K562 (cell line): ENCODE data around the gene SLC25A17. TPM values are rescaled to one million over a fixed set of nuclear protein-coding genes. Genes with fewer than 3 reads are reported as not detected.

ENCODE experiments used
- ATAC-seq: fragments of 200-7000 bp; cut with Tn5 transposase; 3 replicates; pipeline ENCODE4 v1.9.1; 2020; ENCODE audit warnings: moderate library complexity
- BruUV-seq: library from RNA; stranded (reverse); fragments of 400-500 nt; replicated peaks from 2 replicates; lab custom pipeline; 2021; lab: Mats Ljungman, UMichigan
- CTCF ChIA-PET: fragments of 300-600 bp; formaldehyde crosslinking; extraction: SDS; loops from one replicate; lab custom pipeline; 2021; ENCODE audit warnings: low intra/inter-chr PET ratio; lab: Yijun Ruan, JAX
- POLR2A ChIA-PET: fragments of 300-600, 350-650 bp; sonication (Branson Sonifier 250); formaldehyde crosslinking; extraction: SDS; loops from one replicate; lab custom pipeline; 2021; ENCODE audit warnings: antibody characterized with exemption, inconsistent platforms; lab: Yijun Ruan, JAX
- DNase-seq, 4 experiments: peaks; one replicate each; pipeline versions ENCODE4 v3.0.0 to v3.0.0-alpha.2; 2011 to 2018; ENCODE audit warnings: low spot score in 3 of 4, mixed read lengths in 3 of 4; ENCODE audit errors: extremely low read depth in 1 of 4
- FAIRE-seq: peaks from 2 replicates; lab custom pipeline; 2011; peaks lifted over from hg19 to GRCh38; lab: Jason Lieb, UNC
- H2AFZ ChIP-seq: 2 replicates; pipeline ENCODE4 v1.6.0; 2011; ENCODE audit warnings: low read depth, low read length, control low read depth, inconsistent platforms
- H3K27ac ChIP-seq: fragments of 200-600 bp; 3 replicates; pipeline ENCODE4 v1.8.0; 2011; ENCODE audit warnings: low read depth, mild to moderate bottlenecking, control low read depth, inconsistent platforms, low read length, moderate library complexity, mixed read lengths; ENCODE audit errors: extremely low read depth
- H3K27me3 ChIP-seq, 2 experiments: fragments of 300-600 bp in 1 of 2; 2 replicates in 1 of 2; 3 replicates in 1 of 2; pipeline versions ENCODE4 v1.6.0 to v1.8.0; 2011; ENCODE audit warnings: inconsistent platforms in 2 of 2, low read length in 2 of 2, mild to moderate bottlenecking in 1 of 2, mixed read lengths in 1 of 2, moderate library complexity in 1 of 2; ENCODE audit not compliant: control insufficient read depth in 2 of 2, insufficient read depth in 2 of 2
- H3K36me3 ChIP-seq: fragments of 300-600 bp; 3 replicates; pipeline ENCODE4 v1.8.0; 2011; ENCODE audit warnings: mild to moderate bottlenecking, low read length, inconsistent platforms; ENCODE audit not compliant: control insufficient read depth, insufficient read depth
- H3K4me1 ChIP-seq, 2 experiments: fragments of 200-600 bp in 1 of 2; replicated peaks in 1 of 2; 2 replicates in 1 of 2; 3 replicates in 1 of 2; pipeline versions ENCODE4 v1.5.1 to v1.8.0; 2011; ENCODE audit warnings: inconsistent platforms in 2 of 2, low read length in 2 of 2, mild to moderate bottlenecking in 1 of 2, mixed read lengths in 1 of 2, moderate library complexity in 1 of 2; ENCODE audit not compliant: control insufficient read depth in 2 of 2, insufficient read depth in 2 of 2
- H3K4me2 ChIP-seq: 2 replicates; pipeline ENCODE4 v1.6.1; 2011; ENCODE audit warnings: low read length, control low read depth, inconsistent platforms, mixed read lengths; ENCODE audit not compliant: insufficient read depth
- H3K4me3 ChIP-seq: fragments of 200-600 bp; sonication (generic), shearing (Covaris generic); 2 replicates; pipeline ENCODE4 v1.5.1; 2016; ENCODE audit warnings: control low read depth, inconsistent platforms
- H3K79me2 ChIP-seq: fragments of 200-600 bp; 3 replicates; pipeline ENCODE4 v1.8.0; 2011; ENCODE audit warnings: low read length, inconsistent platforms; ENCODE audit not compliant: control insufficient read depth, insufficient read depth
- H3K9ac ChIP-seq, 2 experiments: 2 replicates each; pipeline versions ENCODE4 v1.6.0 to v1.6.1; 2011; ENCODE audit warnings: low read depth in 2 of 2, low read length in 2 of 2, control low read depth in 1 of 2, inconsistent platforms in 1 of 2, mild to moderate bottlenecking in 1 of 2, mixed read lengths in 1 of 2; ENCODE audit not compliant: insufficient read depth in 1 of 2
- H3K9me1 ChIP-seq: one replicate; pipeline ENCODE4 v1.6.0; 2011; ENCODE audit warnings: inconsistent platforms, mild to moderate bottlenecking, low read length, moderate library complexity; ENCODE audit not compliant: control insufficient read depth, insufficient read depth
- H3K9me3 ChIP-seq: replicated peaks from 2 replicates; pipeline ENCODE4 v1.5.1; 2011; ENCODE audit warnings: low read depth, low read length, inconsistent platforms; ENCODE audit not compliant: control insufficient read depth, insufficient read depth
- H4K20me1 ChIP-seq: replicated peaks from 2 replicates; pipeline ENCODE4 v1.6.1; 2011; ENCODE audit warnings: low read length, inconsistent platforms, mixed read lengths; ENCODE audit not compliant: control insufficient read depth, insufficient read depth
- DPF2 ChIP-seq: fragments of 450-650 bp; IDR thresholded peaks from 2 replicates; pipeline ENCODE4 v1.6.1; 2016
- ETV1 ChIP-seq: fragments of 450-650 bp; conservative IDR thresholded peaks from 2 replicates; pipeline ENCODE4 v1.6.1; 2016; ENCODE audit warnings: missing genetic modification characterization, control low read depth, low read depth, missing compliant biosample characterization
- HEY1 ChIP-seq: fragments of 250-450 bp; sonication (Bioruptor Pico); IDR thresholded peaks from 2 replicates; pipeline ENCODE4 v1.5.0; 2020; ENCODE audit warnings: mild to moderate bottlenecking, moderate library complexity, borderline replicate concordance
- KLF10 ChIP-seq: fragments of 250-450 bp; sonication (Bioruptor Pico); IDR thresholded peaks from 2 replicates; pipeline ENCODE4 v1.6.1; 2021; ENCODE audit warnings: matching md5 sums
- PTBP1 ChIP-seq: fragments of 200-400 bp; formaldehyde crosslinking; IDR thresholded peaks from 2 replicates; pipeline ENCODE4 v1.6.1; 2017; ENCODE audit warnings: low read depth, low read length
- SRSF9 ChIP-seq: fragments of 200-400 bp; formaldehyde crosslinking; IDR thresholded peaks from 2 replicates; pipeline ENCODE4 v1.6.1; 2017; ENCODE audit warnings: low read depth, low read length, borderline replicate concordance
- ZBTB34 ChIP-seq: fragments of 250-450 bp; sonication (Bioruptor Pico); IDR thresholded peaks from 2 replicates; pipeline ENCODE4 v1.8.0; 2021; ENCODE audit warnings: mild to moderate bottlenecking, moderate library complexity
- WGBS: fragments of 100-300 bp; shearing (Covaris generic); methylation state at CpG from one replicate; pipeline ENCODE4 v1.1.6; 2016; ENCODE audit warnings: low coverage, mixed read lengths; ENCODE audit not compliant: insufficient coverage; ENCODE audit errors: missing lambda C conversion rate; 5-methylcytosine and 5-hydroxymethylcytosine counted together
- in situ Hi-C: fragments of 300-500 bp; cut with MboI; formaldehyde crosslinking; loops from 4 replicates; pipeline ENCODE4 v1.15.0; 2018; ENCODE audit warnings: inconsistent platforms, mixed read lengths
- intact Hi-C: fragments of 100-400 bp; cut with micrococcal nuclease; formaldehyde crosslinking; loops from 2 replicates; pipeline ENCODE4 v1.14.2; 2022
- polyA plus RNA-seq, 8 experiments: library from polyadenylated mRNA; depleted of rRNA in 4 of 8; stranded (reverse) in 5 of 8; unstranded in 3 of 8; fragments of >200 nt; fragmentation: Nextera tagmentation in 2 of 8; fragmentation: Illumina TruSeq in 1 of 8; extraction: Ambion mirVana in 2 of 8; extraction: Trizol in 1 of 8; gene quantifications; 2 replicates each; pipeline versions ENCODE4 v1.2.1 to v1.2.3, GENCODE V29; 2011 to 2014; ENCODE audit warnings: inconsistent platforms in 1 of 8, missing spikeins in 1 of 8
- total RNA-seq, 7 experiments: library from RNA; depleted of rRNA in 6 of 7; stranded (reverse); fragments of >200 nt in 6 of 7; fragmentation: Illumina TruSeq in 2 of 7; extraction: Trizol in 2 of 7; gene quantifications; 2 replicates each; pipeline versions ENCODE4 v1.2.1 to v1.2.3, GENCODE V29; 2011 to 2021; ENCODE audit warnings: low replicate concordance in 1 of 7

SLC25A17 gene
- total and polyA plus RNA-seq, 9 of the 15 experiments (the other 6 are each of a cell fraction or from before 2014, with no cell fraction given): 32.6 to 136 (median 56.2) TPM

- Histone ChIP-seq H4K20me1 (no peaks in the 10 kb centered on the region), H3K9me3 (no peaks in the 10 kb centered on the region), H3K9me1 (no peaks in the 10 kb centered on the region), H3K36me3 (peaks cover 59% of the 10 kb centered on the region), H2AFZ (no peak overlapping the region), H3K27me3 (no peaks in the 10 kb centered on the region), H3K4me2 (no peak overlapping the region), H3K9ac (no peak overlapping the region), H3K27ac (no peak overlapping the region), H3K79me2 (peaks cover 36% of the 10 kb centered on the region), H3K4me1 (no peaks in the 10 kb centered on the region; a peak in 2 of 5 replicates), H3K4me3 (no peak overlapping the region)
- CTCF ChIA-PET: no interaction called here
- FAIRE-seq: no peak
- ATAC-seq: no peak
- TF ChIP-seq PTBP1: no peak
- TF ChIP-seq DPF2: no peak
- no peak for TF ChIP-seq KLF10
- TF ChIP-seq HEY1 (CRISPR knock-in tag): no peak
- TF ChIP-seq ZBTB34 (CRISPR knock-in tag): no peak
- TF ChIP-seq SRSF9: no peak
- TF ChIP-seq ETV1: no peak
- BruUV-seq: no TSS peak
- no peak for DNase-seq
- 100% methylated on average over 1 of the region's 1 CpG for WGBS
- intact Hi-C loops (no loop called here), in situ Hi-C loops (no loop called here)
- POLR2A ChIA-PET: interaction anchor here (0.7 kb wide), 1 partner anchor 12 kb away, joined by 3 read pairs; no protein-coding TSS in a partner anchor
Observed at GRCh38 chr22:40797427-40797826, 21.7 kb downstream of the SLC25A17 start.
